K562 treated with DMSO at 1 percent for 12 hours (cell line): ENCODE results near the gene C11orf87. TPM values are rescaled to one million over a fixed set of nuclear protein-coding genes. Genes with fewer than 3 reads are reported as not detected.

Experiments
- total RNA-seq: library from RNA; unstranded; fragments of 300-600 nt; gene quantifications from 2 replicates; pipeline ENCODE4 v1.2.3, GENCODE V29; 2022; ENCODE audit not compliant: insufficient read depth

Gene C11orf87
- total RNA-seq = not detected in 2 replicates

GRCh38 chr11:109421981-109422869 is at the start of gene C11orf87:
C11orf87 (plus strand) TSS chr11:109422190; CDS start chr11:109423634, 1,444 bp downstream.

